Middle frontal gyrus (tissue), 1 donor: ENCODE results near the gene MGAM2.
"Not testable (repeated sequence)": the region's sequence is repeated elsewhere in the genome, so short reads cannot be mapped to it uniquely, and the experiment has no call there.

Source experiments
- DNase-seq: peaks from one replicate; pipeline ENCODE4 v3.0.0-alpha.2; 2015; ENCODE audit warnings: low spot score; ENCODE audit errors: extremely low spot score

MGAM2 gene

GRCh38 chr7:142111499-142111898 is at the start of gene MGAM2:
TSS of gene MGAM2 (plus strand) at chr7:142111718. CDS start at chr7:142116874, 5,156 bp downstream.
- DNase-seq = no peak

DNA sequence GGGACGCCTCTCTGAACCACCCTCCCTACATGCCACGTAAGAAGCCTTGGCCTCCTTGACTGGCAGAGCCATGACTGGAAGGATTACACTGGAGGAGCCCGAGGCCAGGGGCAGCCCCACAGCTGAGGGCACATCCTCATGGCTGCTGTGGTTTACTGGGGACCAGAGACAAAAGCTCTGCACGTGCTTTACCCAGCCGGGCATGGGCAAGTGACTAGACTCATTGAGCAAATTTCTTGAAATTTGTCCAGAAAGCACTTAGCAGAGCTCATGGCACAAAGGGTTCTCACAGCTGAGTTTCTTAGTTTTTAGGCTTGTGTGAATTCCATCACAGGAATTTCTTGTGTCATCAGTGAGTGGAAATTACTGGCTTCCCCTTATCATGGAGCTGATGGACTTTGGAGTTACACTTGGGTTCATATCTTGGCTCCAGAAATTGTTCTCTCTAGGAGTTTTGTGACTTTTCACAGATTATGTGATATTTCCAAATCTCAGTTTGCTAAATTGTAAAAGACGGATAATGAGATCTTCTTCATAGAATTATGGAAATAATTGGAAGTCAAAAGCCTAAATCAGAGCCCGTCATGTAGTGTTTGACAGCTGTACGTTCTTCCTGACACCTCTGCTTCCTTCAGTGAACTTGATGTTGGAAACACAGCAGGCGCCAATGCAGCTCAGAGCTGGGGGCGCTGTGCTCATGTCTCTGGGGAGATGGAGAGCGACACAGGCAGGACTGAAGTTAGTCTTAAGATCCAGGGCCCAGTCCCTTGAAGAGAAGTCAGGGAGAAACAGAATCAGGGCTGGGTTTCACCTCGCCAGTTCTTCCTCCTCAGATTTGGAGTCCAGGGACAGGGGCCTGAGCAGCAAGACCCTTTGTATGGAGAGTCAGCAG is 47.7 kb upstream of the MGAM2 start:
- no peak for DNase-seq

GRCh38 chr7:142066536-142066935 is 45.0 kb upstream of the MGAM2 start:
- no peak for DNase-seq

DNA sequence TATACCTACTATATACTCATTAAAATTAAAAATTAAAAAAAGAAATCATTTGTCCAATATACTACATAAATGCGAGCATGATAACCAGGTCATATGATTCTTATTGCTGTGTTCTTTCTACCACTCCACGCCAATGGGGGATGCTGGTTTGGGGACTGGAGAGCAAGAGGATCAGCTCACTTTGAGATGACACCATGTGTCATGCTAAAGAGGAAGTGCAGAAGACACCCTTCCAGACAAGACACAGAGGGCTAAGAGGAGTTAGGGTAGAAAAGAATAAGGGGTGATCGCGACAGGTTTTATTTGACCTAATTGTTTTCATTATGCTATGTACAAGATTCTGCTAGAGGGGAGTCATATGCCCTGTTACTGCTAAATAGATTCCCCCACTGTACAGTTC is 33.8 kb upstream of the MGAM2 start:
- no peak for DNase-seq

- DNase-seq = no peak
Measured at GRCh38 chr7:142083605-142084004, 27.9 kb upstream of the MGAM2 start.

DNA sequence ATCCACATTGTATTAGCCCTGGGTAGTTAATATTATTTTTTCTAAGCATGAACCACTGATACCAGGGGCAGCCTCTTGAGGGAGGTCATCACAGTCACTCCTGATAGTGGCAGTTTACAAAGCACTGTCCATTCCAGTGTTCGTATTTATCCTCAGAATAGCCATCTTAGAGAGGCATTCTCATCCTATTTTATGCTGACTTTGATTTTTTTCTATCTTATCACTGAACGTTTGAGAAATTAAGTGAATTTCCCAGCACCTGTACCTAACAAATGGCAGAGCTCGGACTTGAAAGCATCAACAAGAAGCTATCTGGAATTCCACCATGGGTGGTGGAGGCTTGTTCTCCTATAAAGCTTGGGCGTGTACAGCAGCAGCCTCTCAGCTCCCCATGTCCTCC is 26.1 kb upstream of the MGAM2 start:
- DNase-seq = no peak

DNA sequence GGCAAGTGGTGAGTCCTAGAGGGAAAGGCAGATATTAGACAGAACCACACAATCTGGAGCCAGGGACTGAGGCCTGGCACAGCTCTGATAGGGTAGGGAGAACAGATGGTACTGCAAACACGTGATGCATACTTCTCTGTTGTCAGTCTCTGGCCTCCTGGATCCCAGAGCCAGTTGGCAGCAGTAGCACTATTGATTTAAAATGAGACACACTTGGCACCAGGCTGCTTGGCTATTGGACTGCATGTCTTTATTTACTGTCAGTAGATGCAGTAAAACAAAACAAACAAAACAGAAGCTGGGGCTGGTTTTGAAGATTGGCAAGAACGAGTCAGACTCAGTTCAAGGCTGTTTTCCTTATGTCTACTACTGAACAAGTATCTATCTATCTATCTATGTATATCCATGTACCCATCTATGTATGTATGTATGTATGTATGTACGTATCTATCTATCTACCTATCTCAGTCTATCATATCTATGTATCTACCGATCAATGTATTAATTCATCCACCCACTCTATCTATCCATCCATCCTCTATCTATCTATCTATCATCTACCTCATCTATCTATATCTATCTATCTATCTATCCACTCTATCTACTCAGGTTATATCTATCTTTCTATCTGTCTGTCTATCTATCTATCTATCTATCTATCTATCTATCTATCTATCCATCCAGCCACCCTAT is 23.4 kb upstream of the MGAM2 start:
- DNase-seq = peak; percentile 24

GRCh38 chr7:142089035-142089434 is 22.5 kb upstream of the MGAM2 start:
- no peak for DNase-seq

- DNase-seq = no peak
Measured at GRCh38 chr7:142091961-142092360, 19.6 kb upstream of the MGAM2 start.

GRCh38 chr7:142094861-142095260 is 16.7 kb upstream of the MGAM2 start:
- DNase-seq = no peak

DNA sequence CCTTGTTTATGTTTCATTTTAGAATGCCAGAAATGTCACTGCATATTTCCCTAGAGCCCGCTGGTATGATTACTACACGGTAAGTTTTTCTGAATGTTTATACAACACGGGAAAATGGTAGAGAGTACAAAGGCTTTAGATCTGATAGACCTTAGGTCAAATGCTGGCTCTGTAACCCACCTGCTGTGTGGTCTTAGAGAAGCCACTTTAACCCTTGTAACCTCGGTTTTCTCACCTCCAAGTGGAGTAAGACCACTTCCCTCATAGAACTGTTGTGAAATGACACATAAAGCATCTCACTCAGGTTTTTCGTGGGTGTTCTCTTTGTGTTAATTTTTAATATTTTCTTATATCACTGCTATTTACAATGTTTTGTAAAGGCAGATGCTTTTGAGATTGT is 13.9 kb upstream of the MGAM2 start:
- DNase-seq = no peak

DNA sequence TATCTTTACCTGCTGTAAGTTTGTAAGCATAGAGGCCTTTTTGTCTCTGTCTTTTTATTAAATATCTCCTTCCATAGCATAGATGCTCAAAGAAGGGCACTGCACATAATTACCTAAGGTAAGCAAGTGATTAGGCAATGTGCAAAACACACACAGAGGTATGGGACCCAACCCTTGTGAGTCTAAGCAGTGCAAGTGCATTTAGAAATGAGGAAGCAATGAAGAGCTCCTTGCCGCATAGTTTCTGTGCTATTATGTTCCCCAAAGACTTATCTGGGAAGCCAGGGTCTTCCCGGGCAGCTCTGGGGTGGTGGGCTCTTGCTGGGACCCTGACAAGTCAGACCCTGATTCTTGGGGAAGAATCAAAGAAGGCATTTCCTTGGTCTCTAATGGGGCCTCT is 13.5 kb upstream of the MGAM2 start:
- no peak for DNase-seq

GRCh38 chr7:142099347-142099746 is 12.2 kb upstream of the MGAM2 start:
- not testable (repeated sequence) for DNase-seq

DNA sequence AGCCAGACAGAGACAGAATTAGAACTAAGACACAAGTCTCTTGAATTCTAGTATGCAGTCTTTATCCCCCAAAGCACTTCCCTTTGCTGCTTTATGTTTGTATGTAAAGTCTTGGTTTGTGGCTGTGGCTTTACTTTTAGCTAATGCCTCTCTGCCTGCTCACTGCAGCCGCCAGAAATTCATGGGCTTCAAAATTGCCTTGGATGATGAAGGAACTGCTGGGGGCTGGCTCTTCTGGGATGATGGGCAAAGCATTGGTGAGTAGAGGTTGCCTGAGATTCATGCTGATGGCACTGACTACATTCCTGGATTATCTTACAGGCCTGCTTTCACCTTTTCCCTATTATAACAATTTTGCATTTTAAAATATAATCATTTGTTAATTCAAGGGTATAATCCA is 10.9 kb upstream of the MGAM2 start:
- no peak for DNase-seq

DNA sequence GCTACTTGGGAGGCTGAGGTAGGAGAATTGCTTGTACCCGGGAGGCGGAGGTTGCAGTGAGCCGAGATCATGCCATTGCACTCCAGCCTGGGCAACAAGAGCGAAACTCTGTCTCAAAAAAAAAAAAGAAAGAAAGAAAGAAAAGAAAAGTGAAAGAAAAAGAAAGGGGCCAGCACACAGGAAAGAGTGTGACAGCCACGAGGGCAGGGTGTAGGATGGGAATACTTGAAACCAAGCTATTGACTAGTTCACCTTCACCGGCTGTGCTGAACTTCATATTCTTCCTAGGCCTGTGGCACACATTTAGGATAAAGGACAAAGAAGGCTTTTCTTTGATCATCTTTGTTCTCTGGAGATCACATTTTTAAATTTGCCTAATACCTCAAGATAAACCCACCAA is 9.7 kb upstream of the MGAM2 start:
- DNase-seq = not testable (repeated sequence)

DNA sequence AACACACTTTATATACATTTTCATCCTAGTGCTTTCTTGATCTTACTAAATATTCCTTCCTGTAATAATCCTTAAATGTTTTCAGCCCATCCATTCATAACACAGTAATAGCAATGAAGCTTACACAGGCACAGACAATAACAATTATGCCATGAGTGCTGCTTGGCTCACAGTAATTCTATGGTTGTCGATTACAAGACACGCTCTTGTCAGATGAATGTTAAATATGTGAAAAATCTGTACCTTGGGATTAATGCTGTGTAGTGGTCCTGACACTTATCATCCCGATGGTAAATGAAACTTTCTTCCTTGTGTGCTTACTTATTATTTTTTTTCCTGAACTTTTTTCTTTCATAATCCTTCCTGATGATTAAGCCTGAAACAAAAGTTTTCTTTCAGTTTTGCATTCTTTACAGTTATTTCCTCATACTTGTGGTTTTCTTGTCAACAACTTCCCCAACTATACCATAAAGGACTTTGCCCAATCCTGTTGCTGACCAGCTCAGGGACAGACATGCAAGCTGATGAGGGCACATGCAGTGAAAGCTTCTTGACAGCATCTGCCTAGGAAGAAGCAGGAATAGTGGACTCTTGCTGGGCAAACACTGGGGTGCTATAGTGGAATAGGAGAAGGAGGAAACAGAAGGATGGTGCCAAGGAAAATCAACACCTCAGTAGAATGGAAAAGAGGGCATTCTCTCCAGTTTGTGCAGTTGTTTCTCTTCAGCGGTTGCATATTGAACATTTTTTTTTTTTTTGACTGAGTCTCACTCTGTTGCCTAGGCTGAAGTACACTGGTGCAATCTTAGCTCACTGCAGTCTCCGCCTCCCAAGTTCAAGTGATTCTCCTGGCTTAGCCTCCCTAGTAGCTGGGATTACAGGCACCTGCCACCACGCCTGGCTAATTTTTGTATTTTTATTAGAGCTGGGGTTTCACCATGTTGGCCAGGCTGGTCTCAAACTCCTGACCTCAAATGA is 6.7 kb upstream of the MGAM2 start:
- DNase-seq = no peak

GRCh38 chr7:142108728-142109505 is 2.6 kb upstream of the MGAM2 start:
- DNase-seq = no peak

GRCh38 chr7:142110098-142110497 is 1.4 kb upstream of the MGAM2 start:
- no peak for DNase-seq

DNA sequence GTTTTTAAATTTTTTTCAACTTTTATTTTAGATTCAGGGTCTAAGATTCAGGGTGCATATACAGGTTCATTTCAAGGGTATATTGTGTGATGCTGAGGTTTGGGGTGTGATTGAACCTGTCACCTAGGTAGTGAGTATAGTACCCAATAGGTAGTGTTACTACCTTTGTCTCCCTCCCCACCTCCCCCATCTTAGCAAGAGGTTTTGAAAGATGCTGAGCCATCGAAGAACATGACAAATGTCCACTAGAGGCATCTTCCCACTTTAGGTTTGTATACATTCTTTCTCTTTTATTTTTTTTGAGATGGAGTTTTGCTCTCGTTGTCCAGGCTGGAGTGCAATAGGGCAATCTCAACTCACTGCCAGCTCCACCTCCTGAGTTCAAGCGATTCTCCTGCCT is 880 bp upstream of the MGAM2 start:
- no peak for DNase-seq

GRCh38 chr7:142112086-142112485 is 568 bp downstream of the MGAM2 start:
- DNase-seq = no peak

DNA sequence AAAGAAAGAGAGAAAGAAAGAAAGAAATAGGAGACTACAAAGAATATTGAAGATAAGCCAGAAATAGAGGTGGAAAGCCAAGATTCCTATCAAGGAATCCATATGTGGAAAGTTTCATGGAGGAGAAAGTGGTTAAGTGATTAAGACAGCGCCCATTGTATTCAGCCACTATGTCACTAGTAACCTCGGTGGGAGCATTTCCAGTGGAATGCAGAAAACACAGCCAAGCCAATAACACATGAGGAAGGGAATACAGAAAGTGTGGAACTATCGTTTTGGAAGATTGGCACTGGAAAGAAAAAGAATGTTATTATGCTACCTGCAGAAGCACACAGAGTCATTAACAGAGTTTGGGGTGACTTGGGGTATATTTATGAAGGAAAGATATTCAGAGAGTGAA is 2.7 kb downstream of the MGAM2 start:
- no peak for DNase-seq
